DMS79 treated with DMSO at 0.1 percent for 48 hours (cell line): Measurements from ENCODE around the gene SYNPO.
A peak's percentile ranks its signal among the peaks of the same experiment; 100 is the strongest.

Source experiments
- DNase-seq: peaks from one replicate; lab custom pipeline; 2025; lab: John Stamatoyannopoulos, UW

Gene SYNPO

GRCh38 chr5:150640311-150641005, at the start of gene SYNPO:
SYNPO (plus strand) TSS chr5:150640660; CDS start chr5:150648276, 7,616 bp downstream.
- no peak for DNase-seq

- DNase-seq, result no peak
Observed at GRCh38 chr5:150590979-150591695, 49.3 kb upstream of the SYNPO start.

- no peak for DNase-seq
Observed at GRCh38 chr5:150593593-150593992, 46.9 kb upstream of the SYNPO start.

GRCh38 chr5:150593996-150594395, 46.5 kb upstream of the SYNPO start:
- DNase-seq, result no peak

GRCh38 chr5:150595466-150596031, 44.9 kb upstream of the SYNPO start:
- no peak for DNase-seq

GRCh38 chr5:150596313-150596712, 44.1 kb upstream of the SYNPO start:
- DNase-seq, result no peak

GRCh38 chr5:150596826-150597225, 43.6 kb upstream of the SYNPO start:
- no peak for DNase-seq

- DNase-seq, result no peak
Observed at GRCh38 chr5:150598006-150598405, 42.5 kb upstream of the SYNPO start.

- no peak for DNase-seq
Observed at GRCh38 chr5:150598821-150599273, 41.6 kb upstream of the SYNPO start.

- DNase-seq, result no peak
Observed at GRCh38 chr5:150599281-150599680, 41.2 kb upstream of the SYNPO start.

GRCh38 chr5:150599917-150600511, 40.4 kb upstream of the SYNPO start:
- peak; percentile 44 for DNase-seq

GRCh38 chr5:150600616-150601490, 39.6 kb upstream of the SYNPO start:
- DNase-seq, result no peak

GRCh38 chr5:150601491-150602345, 38.7 kb upstream of the SYNPO start:
- DNase-seq, result no peak

- no peak for DNase-seq
Observed at GRCh38 chr5:150603052-150603451, 37.4 kb upstream of the SYNPO start.

- DNase-seq, result no peak
Observed at GRCh38 chr5:150603491-150603890, 37.0 kb upstream of the SYNPO start.

GRCh38 chr5:150604010-150604409, 36.5 kb upstream of the SYNPO start:
- no peak for DNase-seq

GRCh38 chr5:150604894-150605440, 35.5 kb upstream of the SYNPO start:
- DNase-seq, result no peak

- DNase-seq, result no peak
Observed at GRCh38 chr5:150605546-150605945, 34.9 kb upstream of the SYNPO start.

GRCh38 chr5:150606476-150606875, 34.0 kb upstream of the SYNPO start:
- DNase-seq, result no peak

- no peak for DNase-seq
Observed at GRCh38 chr5:150607105-150607504, 33.4 kb upstream of the SYNPO start.
